DND-41 (cell line): Measurements from ENCODE around the gene SYT9.

ENCODE experiments used
- ATAC-seq: fragments of 200-7000 bp; cut with Tn5 transposase; 3 replicates; pipeline ENCODE4 v1.9.1; 2021; ENCODE audit warnings: low read depth; ENCODE audit not compliant: insufficient read depth
- DNase-seq: peaks from one replicate; pipeline ENCODE4 v3.0.0-alpha.2; 2020
- H2AFZ ChIP-seq: 2 replicates; pipeline ENCODE4 v1.6.0; 2012; ENCODE audit warnings: low read depth, low read length
- H3K27ac ChIP-seq: 2 replicates; pipeline ENCODE4 v1.5.1; 2012; ENCODE audit warnings: low read length, inconsistent platforms
- H3K27me3 ChIP-seq: fragments of 200-600 bp; sonication (generic); 2 replicates; pipeline ENCODE4 v1.6.0; 2012; ENCODE audit warnings: low read length, mild to moderate bottlenecking, inconsistent platforms; ENCODE audit not compliant: insufficient read depth, poor library complexity
- H3K36me3 ChIP-seq: 2 replicates; pipeline ENCODE4 v1.5.1; 2012; ENCODE audit warnings: low read length, inconsistent platforms; ENCODE audit not compliant: insufficient read depth
- H3K4me1 ChIP-seq: 2 replicates; pipeline ENCODE4 v1.5.1; 2012; ENCODE audit warnings: mild to moderate bottlenecking, low read length; ENCODE audit not compliant: insufficient read depth
- H3K4me2 ChIP-seq: 2 replicates; pipeline ENCODE4 v1.6.0; 2012; ENCODE audit warnings: mild to moderate bottlenecking, moderate library complexity, low read length, inconsistent platforms; ENCODE audit not compliant: insufficient read depth
- H3K4me3 ChIP-seq, 2 experiments: fragments of 200-600 bp in 1 of 2; shearing (Covaris generic) in 1 of 2; 2 replicates each; pipeline ENCODE4 v1.5.1; 2012 to 2016; ENCODE audit warnings: inconsistent platforms in 2 of 2, low read length in 2 of 2, mild to moderate bottlenecking in 2 of 2, low read depth in 1 of 2, moderate library complexity in 1 of 2
- H3K79me2 ChIP-seq: 2 replicates; pipeline ENCODE4 v1.6.0; 2012; ENCODE audit warnings: low read length, inconsistent platforms; ENCODE audit not compliant: insufficient read depth
- H3K9ac ChIP-seq: 2 replicates; pipeline ENCODE4 v1.6.0; 2012; ENCODE audit warnings: low read depth, mild to moderate bottlenecking, inconsistent platforms, low read length, moderate library complexity
- H3K9me3 ChIP-seq: 2 replicates; pipeline ENCODE4 v1.5.1; 2012; ENCODE audit warnings: low read length, moderate library complexity, mild to moderate bottlenecking, inconsistent platforms; ENCODE audit not compliant: insufficient read depth, severe bottlenecking
- H4K20me1 ChIP-seq: 2 replicates; pipeline ENCODE4 v1.6.0; 2012; ENCODE audit warnings: low read length; ENCODE audit not compliant: insufficient read depth
- CTCF ChIP-seq: IDR thresholded peaks from 2 replicates; pipeline ENCODE4 v1.5.1; 2012; ENCODE audit warnings: borderline replicate concordance, low read length, moderate library complexity, mild to moderate bottlenecking; ENCODE audit not compliant: poor library complexity, severe bottlenecking; ENCODE audit errors: extremely low read depth
- EZH2 ChIP-seq: IDR thresholded peaks from 3 replicates; pipeline ENCODE4 v1.6.1; 2012; ENCODE audit warnings: borderline replicate concordance, low read depth, mild to moderate bottlenecking, moderate library complexity, low read length, inconsistent platforms; ENCODE audit not compliant: severe bottlenecking

The SYT9 gene

GRCh38 chr11:7448201-7448600 lies 196.5 kb downstream of the SYT9 start:
- DNase-seq (no peak), ATAC-seq (no peak)
- no peaks in the 10 kb centered on the region for H3K4me1 ChIP-seq

DNA sequence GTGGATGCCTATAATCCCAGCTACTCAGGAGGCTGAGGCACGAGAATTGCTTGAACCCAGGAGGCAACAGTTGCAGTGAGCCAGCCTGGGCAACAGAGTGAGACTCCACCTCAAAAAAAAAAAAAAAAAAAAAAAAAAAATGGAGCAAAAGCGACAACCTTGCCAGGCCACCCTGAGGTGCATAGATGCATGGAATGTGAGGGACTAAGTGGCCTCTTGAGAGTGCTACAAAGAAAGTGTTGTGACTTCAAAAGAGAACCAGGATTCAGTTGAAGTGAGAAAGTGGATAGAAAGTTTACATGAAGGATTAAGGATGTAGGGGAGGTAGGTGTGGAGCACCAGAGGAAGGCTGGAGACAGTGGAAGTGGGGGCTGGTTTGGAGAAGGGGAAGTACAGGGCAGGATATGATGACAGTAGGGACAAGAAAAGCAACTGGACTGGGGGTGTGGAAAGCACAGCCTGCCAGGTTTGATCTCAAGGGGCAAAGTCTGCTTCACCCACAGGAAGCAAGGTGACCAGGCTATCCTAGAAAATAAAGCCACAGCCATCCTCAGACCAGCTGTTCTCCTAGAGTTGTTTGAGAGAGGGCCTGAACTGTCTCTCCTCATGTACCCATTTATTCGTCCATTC lies 197.6 kb downstream of the SYT9 start:
- no peak overlapping the region for H2AFZ ChIP-seq
- TF ChIP-seq CTCF (no peak), EZH2 (no peak)
- no peak overlapping the region for H3K9ac ChIP-seq
- no peaks in the 10 kb centered on the region for H3K9me3 ChIP-seq
- H3K4me1 ChIP-seq: no peaks in the 10 kb centered on the region
- no peak for DNase-seq
- no peak for ATAC-seq
- H3K27me3 ChIP-seq: peaks cover 12% of the 10 kb centered on the region
- H3K79me2 ChIP-seq: no peaks in the 10 kb centered on the region
- H3K4me2 ChIP-seq: no peak overlapping the region
- no peaks in the 10 kb centered on the region for H3K36me3 ChIP-seq
- H4K20me1 ChIP-seq: no peaks in the 10 kb centered on the region
- no peak overlapping the region for H3K27ac ChIP-seq
- no peak overlapping the region for H3K4me3 ChIP-seq

More at GRCh38 chr11:7448201-7448600, 196.5 kb downstream of the SYT9 start:
- no peaks in the 10 kb centered on the region for H3K79me2 ChIP-seq
- no peak overlapping the region for H3K9ac ChIP-seq
- H3K4me3 ChIP-seq: no peak overlapping the region
- H2AFZ ChIP-seq: no peak overlapping the region
- no peak overlapping the region for H3K4me2 ChIP-seq
- H3K27me3 ChIP-seq: peaks cover 15% of the 10 kb centered on the region
- no peaks in the 10 kb centered on the region for H3K9me3 ChIP-seq
- no peaks in the 10 kb centered on the region for H3K36me3 ChIP-seq
- no peak for TF ChIP-seq CTCF
- no peak for TF ChIP-seq EZH2
- H4K20me1 ChIP-seq: no peaks in the 10 kb centered on the region; the same call in 1 of the 2 replicates
- H3K27ac ChIP-seq: no peak overlapping the region

DNA sequence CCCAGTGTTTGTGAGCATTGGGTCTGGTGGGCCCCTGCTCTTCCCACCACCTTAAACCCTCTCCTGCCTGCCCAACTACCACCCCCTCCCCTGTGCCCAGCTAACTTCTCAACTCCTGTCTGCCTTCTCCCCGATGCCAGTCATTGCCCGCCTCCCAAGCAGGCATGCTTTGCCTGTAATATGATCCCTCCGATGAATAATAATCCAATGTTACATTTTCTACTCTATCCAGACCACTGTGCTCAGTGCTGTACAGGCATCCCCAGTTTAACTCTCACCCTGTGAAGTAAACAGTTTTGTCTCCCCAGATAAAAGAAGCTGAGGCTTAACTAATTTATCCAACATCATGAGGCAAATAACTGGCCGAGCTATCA lies 198.1 kb downstream of the SYT9 start:
- Histone ChIP-seq H3K27ac (no peak overlapping the region), H3K4me2 (no peak overlapping the region), H3K79me2 (no peaks in the 10 kb centered on the region), H3K4me1 (no peaks in the 10 kb centered on the region), H3K4me3 (no peak overlapping the region), H3K27me3 (peaks cover 12% of the 10 kb centered on the region), H4K20me1 (no peaks in the 10 kb centered on the region), H3K9ac (no peak overlapping the region), H3K9me3 (no peaks in the 10 kb centered on the region), H2AFZ (no peak overlapping the region), H3K36me3 (no peaks in the 10 kb centered on the region)
- DNase-seq (no peak), ATAC-seq (no peak)
- no peak for TF ChIP-seq EZH2
- TF ChIP-seq CTCF: no peak

GRCh38 chr11:7450836-7451235 lies 199.1 kb downstream of the SYT9 start:
- ATAC-seq (no peak), DNase-seq (no peak)
- H3K9me3 ChIP-seq: no peaks in the 10 kb centered on the region
- H3K4me1 ChIP-seq: no peaks in the 10 kb centered on the region
- H3K4me2 ChIP-seq: no peak overlapping the region
- no peak overlapping the region for H3K4me3 ChIP-seq
- no peaks in the 10 kb centered on the region for H4K20me1 ChIP-seq
- no peak overlapping the region for H3K27ac ChIP-seq
- H2AFZ ChIP-seq: no peak overlapping the region
- peaks cover 5% of the 10 kb centered on the region for H3K27me3 ChIP-seq
- no peaks in the 10 kb centered on the region for H3K79me2 ChIP-seq
- no peak overlapping the region for H3K9ac ChIP-seq
- no peaks in the 10 kb centered on the region for H3K36me3 ChIP-seq
- TF ChIP-seq EZH2 (no peak), CTCF (no peak)
